GM21737 (cell line): ENCODE data around the gene RILP.

Experiments
- ATAC-seq: cut with Tn5 transposase; IDR thresholded peaks from one replicate; pipeline ENCODE4 v1.9.1; 2021; ENCODE audit warnings: mild to moderate bottlenecking, moderate library complexity; ENCODE audit not compliant: unreplicated experiment

Gene RILP

DNA sequence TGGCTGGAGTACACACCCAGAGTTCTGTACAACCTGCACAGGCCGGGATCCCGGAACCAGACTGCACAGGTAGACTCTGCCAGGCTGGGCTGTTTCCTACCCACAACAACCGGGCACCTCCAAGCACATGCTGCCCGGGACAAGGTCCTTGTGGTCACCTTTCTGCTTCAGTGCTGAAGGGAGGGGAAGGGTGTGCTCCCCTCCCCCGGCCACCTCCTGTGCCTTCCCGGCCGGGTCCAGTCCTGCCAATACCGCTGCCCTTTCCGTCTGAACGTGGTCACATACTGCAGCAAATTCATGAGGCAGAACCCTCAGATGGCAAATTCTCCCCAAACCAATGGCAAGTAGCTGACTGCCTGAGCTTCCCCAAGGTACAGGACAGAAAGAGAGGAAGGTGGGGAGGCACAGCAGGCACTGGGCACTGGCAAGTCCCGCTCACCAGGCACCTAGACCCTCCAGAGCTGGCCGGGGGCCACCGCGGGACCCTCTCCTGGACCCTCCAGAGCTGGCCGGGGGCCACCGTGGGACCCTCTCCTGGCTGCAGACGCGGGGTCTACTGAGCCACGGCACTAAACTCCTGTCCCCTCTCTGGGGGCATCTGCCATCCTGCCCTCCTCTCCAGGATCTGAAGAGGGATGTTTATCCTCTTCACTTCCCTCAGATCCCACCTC is 43.9 kb downstream of the RILP start:
- ATAC-seq = no peak

DNA sequence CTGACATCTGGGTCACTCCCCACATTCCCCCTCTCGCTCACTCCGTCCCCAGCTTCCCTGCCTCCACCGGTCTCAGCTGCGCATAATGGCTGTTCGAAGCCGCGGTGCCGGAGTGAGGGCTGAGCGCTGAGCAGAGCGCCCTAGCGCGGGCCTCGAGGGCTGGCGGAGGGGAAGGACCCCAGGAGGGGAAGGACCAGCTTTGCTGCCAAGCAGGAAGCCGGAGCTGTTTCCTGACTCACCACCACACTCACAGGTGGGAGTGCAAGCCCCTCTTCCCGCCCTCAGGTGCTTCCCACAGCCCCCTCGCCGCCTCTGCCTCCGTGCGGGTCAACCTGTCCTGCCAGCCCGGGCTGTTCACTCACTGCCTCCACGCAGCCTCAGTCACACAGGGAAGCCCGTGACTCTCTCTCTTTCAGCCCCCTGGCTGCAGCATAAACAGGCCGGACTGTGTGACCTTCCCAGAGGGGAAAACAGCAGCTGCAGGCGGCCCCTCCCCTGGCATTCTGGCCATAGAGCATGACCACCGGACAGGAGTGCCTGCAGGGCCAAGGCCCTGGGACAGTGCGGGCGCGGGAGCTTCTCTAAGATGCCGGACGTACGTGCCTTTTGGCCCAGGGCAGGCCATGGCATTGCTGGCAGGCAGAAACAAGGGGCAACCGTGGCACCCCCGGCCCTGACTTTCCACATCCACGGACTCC is 44.7 kb downstream of the RILP start:
- ATAC-seq = no peak

- ATAC-seq = no peak
Measured at GRCh38 chr17:1601571-1601970, 48.1 kb downstream of the RILP start.

DNA sequence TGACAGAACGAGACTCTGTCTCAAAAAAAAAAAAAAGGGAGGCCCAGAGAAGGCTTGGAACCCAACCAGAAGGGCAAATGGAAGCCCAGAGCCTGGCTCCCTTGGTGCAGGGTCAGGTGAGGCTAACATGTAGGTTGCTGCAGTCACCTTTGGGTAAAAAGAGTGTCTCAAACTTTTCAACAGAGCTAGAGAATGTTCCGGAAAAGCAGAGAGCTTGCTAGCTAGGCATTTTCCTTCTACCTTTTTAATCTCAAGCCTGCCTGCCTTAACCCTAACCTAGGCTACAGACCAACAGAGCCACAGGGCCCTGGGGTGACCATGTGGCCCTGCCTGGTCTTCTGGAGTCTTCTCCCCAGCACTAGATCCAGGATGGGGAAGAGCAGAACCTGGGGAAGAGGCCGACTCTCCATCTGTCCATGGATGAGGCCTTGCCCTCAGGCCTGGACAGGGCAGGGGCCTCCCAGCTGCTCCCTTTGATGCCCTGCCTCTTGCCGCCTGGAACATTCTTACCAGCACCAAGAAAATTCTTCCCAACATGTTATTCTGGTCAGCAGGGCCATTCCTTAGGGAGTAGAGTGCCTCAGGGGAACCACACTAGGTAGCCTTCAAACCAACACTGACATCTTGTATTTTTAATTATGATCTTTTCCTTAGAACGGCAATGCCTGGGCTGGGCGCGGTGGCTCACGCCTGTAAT is 51.1 kb downstream of the RILP start:
- no peak for ATAC-seq

DNA sequence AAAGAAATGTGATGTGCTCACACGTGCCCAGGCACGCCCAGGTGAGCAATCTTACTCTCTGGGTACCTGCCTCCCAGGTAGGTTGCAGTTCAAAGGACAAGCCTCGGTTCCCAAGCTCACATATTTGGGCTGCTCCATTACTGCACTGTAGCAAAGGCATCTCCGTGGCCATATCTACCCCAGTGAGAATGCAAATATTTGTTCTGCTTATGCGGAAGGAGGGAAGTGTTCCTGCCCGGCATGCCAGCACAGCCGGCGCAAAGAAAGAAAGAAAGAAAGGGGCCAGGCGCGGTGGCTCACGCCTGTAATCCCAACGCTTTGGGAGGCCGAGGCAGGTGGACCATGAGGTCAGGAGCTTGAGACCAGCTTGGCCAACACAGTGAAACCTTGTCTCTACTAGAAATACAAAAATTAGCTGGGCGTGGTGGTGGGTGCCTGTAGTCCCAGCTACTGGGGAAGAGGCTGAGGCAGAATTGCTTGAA is 51.8 kb downstream of the RILP start:
- ATAC-seq = no peak
